HFFc6 (cell line): ENCODE results near the gene SRGAP1. TPM values are rescaled to one million over a fixed set of nuclear protein-coding genes. Genes with fewer than 3 reads are reported as not detected.

Experiments used
- DNase-seq: peaks from one replicate; pipeline ENCODE4 v3.0.0-alpha.2; 2018
- H3K27ac Mint-ChIP-seq: 2 replicates; pipeline ENCODE4 v1.8.0; 2020; ENCODE audit warnings: mild to moderate bottlenecking, mixed read lengths
- H3K27me3 Mint-ChIP-seq: 2 replicates; pipeline ENCODE4 v1.8.0; 2021; ENCODE audit warnings: mild to moderate bottlenecking, moderate library complexity, mixed read lengths; ENCODE audit not compliant: insufficient read depth
- H3K36me3 Mint-ChIP-seq: 2 replicates; pipeline ENCODE4 v1.8.0; 2021; ENCODE audit warnings: low read depth, mixed read lengths
- H3K4me1 Mint-ChIP-seq: 2 replicates; pipeline ENCODE4 v1.8.0; 2020; ENCODE audit warnings: low read depth, mixed read lengths
- H3K4me3 Mint-ChIP-seq: 2 replicates; pipeline ENCODE4 v1.8.0; 2020; ENCODE audit warnings: mild to moderate bottlenecking, moderate library complexity, mixed read lengths
- H3K9me3 Mint-ChIP-seq: 2 replicates; pipeline ENCODE4 v1.8.0; 2020; ENCODE audit warnings: mild to moderate bottlenecking, mixed read lengths
- total RNA-seq, 6 experiments: library from RNA; stranded (reverse); fragmentation: NEBNext Ultra II Directional; extraction: Animal tissue kit (Norgen Biotek cat#: 25700); gene quantifications; 2 replicates in 1 of 6; 3 replicates in 5 of 6; pipeline ENCODE4 v1.2.3, GENCODE V29; 2021
- TF ChIP-seq, protein P1 (sequence below): fragments of 200-600 bp; sonication (generic); IDR thresholded peaks from 2 replicates; pipeline ENCODE4 v1.5.0; 2021; ENCODE audit warnings: antibody characterized with exemption, mild to moderate bottlenecking

Gene SRGAP1
- total RNA-seq, 6 experiments from 2014 or later = 35.7 to 45.8 (median 40.9) TPM

- DNase-seq = no peak
- Mint-ChIP-seq H3K36me3 (peaks cover 49% of the 10 kb centered on the region), H3K9me3 (no peaks in the 10 kb centered on the region), H3K27ac (0 out of 2 replicates have a peak overlapping the region, but pooled peaks have one; percentile 4), H3K27me3 (peaks cover 7% of the 10 kb centered on the region; the same call in 1 of the 2 replicates), H3K4me3 (no peak overlapping the region), H3K4me1 (peaks cover 71% of the 10 kb centered on the region)
- TF ChIP-seq, protein P1, sequence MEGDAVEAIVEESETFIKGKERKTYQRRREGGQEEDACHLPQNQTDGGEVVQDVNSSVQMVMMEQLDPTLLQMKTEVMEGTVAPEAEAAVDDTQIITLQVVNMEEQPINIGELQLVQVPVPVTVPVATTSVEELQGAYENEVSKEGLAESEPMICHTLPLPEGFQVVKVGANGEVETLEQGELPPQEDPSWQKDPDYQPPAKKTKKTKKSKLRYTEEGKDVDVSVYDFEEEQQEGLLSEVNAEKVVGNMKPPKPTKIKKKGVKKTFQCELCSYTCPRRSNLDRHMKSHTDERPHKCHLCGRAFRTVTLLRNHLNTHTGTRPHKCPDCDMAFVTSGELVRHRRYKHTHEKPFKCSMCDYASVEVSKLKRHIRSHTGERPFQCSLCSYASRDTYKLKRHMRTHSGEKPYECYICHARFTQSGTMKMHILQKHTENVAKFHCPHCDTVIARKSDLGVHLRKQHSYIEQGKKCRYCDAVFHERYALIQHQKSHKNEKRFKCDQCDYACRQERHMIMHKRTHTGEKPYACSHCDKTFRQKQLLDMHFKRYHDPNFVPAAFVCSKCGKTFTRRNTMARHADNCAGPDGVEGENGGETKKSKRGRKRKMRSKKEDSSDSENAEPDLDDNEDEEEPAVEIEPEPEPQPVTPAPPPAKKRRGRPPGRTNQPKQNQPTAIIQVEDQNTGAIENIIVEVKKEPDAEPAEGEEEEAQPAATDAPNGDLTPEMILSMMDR = no peak
Observed at GRCh38 chr12:63990828-63991547, 146.5 kb downstream of the SRGAP1 start.

GRCh38 chr12:63994704-63995103 is 150.2 kb downstream of the SRGAP1 start:
- H3K4me1 Mint-ChIP-seq = peaks cover 71% of the 10 kb centered on the region
- peak overlapping the region; percentile 61 for H3K27ac Mint-ChIP-seq

DNA sequence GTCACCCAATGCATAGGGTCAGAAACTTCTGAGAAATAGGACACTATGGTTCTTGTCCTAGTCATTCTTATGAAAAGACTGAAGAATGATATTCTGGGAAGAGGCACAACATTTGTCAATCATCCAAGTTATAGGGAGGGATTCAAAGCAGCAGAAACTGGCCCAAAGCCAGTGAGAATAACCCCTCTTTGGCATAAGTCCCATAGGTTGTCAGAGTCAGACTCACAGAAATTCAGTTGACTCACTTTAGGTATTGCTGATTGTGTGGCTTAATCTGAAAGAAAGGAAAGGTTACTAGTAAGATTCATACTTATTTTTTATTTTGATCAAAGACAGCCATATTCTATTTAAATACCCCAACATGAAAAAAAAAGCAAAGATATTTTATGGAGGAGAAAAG is 151.0 kb downstream of the SRGAP1 start:
- Mint-ChIP-seq H3K4me3 (no peak overlapping the region), H3K27ac (peak overlapping the region; percentile 32), H3K27me3 (peaks cover 9% of the 10 kb centered on the region; the same call in 1 of the 2 replicates), H3K4me1 (peaks cover 71% of the 10 kb centered on the region), H3K36me3 (peaks cover 68% of the 10 kb centered on the region), H3K9me3 (no peaks in the 10 kb centered on the region)
- TF ChIP-seq, protein P1 = no peak
- DNase-seq = no peak

More at GRCh38 chr12:63994704-63995103, 150.2 kb downstream of the SRGAP1 start:
- peaks cover 65% of the 10 kb centered on the region for H3K36me3 Mint-ChIP-seq
- H3K27me3 Mint-ChIP-seq = peaks cover 9% of the 10 kb centered on the region; the same call in 1 of the 2 replicates
- no peak for DNase-seq
- H3K9me3 Mint-ChIP-seq = no peaks in the 10 kb centered on the region
- TF ChIP-seq, protein P1 = no peak
- 0 out of 2 replicates have a peak overlapping the region, but pooled peaks have one; percentile 9 for H3K4me3 Mint-ChIP-seq

- TF ChIP-seq, protein P1 = no peak
- peaks cover 69% of the 10 kb centered on the region for H3K4me1 Mint-ChIP-seq
- no peak overlapping the region for H3K4me3 Mint-ChIP-seq
- DNase-seq = no peak
- H3K27me3 Mint-ChIP-seq = peaks cover 6% of the 10 kb centered on the region; the same call in 1 of the 2 replicates
- no peaks in the 10 kb centered on the region; the same call in 1 of the 2 replicates for H3K9me3 Mint-ChIP-seq
- no peak overlapping the region for H3K27ac Mint-ChIP-seq
- peaks cover 68% of the 10 kb centered on the region for H3K36me3 Mint-ChIP-seq
Observed at GRCh38 chr12:63996556-63996955, 152.1 kb downstream of the SRGAP1 start.

- Mint-ChIP-seq H3K27me3 (peaks cover 6% of the 10 kb centered on the region; the same call in 1 of the 2 replicates), H3K4me3 (no peak overlapping the region), H3K9me3 (peaks cover 2% of the 10 kb centered on the region; the same call in 1 of the 2 replicates), H3K27ac (no peak overlapping the region), H3K36me3 (peaks cover 68% of the 10 kb centered on the region), H3K4me1 (peaks cover 69% of the 10 kb centered on the region)
- TF ChIP-seq, protein P1 = no peak
- no peak for DNase-seq
Observed at GRCh38 chr12:63997198-63997597, 152.7 kb downstream of the SRGAP1 start.
